Measurements from ENCODE around the gene CDH15.
"Not testable (repeated sequence)": the region's sequence is repeated elsewhere in the genome, so short reads cannot be mapped to it uniquely, and the experiment has no call there.

The CDH15 gene

GRCh38 chr16:89172528-89173173, 1.1 kb downstream of the CDH15 start:
- no peak for DNase-seq (ENCODE audit: low read depth)

GRCh38 chr16:89173174-89173921, 1.8 kb downstream of the CDH15 start:
- DNase-seq (ENCODE audit: low read depth): no peak

- no peak for DNase-seq (ENCODE audit: low read depth)
Observed at GRCh38 chr16:89174055-89174827, 2.7 kb downstream of the CDH15 start.

- DNase-seq (ENCODE audit: low read depth): no peak
Observed at GRCh38 chr16:89174877-89175276, 3.3 kb downstream of the CDH15 start.

- DNase-seq (ENCODE audit: low read depth): no peak
Observed at GRCh38 chr16:89175280-89176146, 4.0 kb downstream of the CDH15 start.

GRCh38 chr16:89176147-89176690, 4.7 kb downstream of the CDH15 start:
- no peak for DNase-seq (ENCODE audit: low read depth)

GRCh38 chr16:89176717-89177116, 5.2 kb downstream of the CDH15 start:
- DNase-seq (ENCODE audit: low read depth): no peak

GRCh38 chr16:89177501-89177900, 6.0 kb downstream of the CDH15 start:
- no peak for DNase-seq (ENCODE audit: low read depth)

- DNase-seq (ENCODE audit: low read depth): no peak
Observed at GRCh38 chr16:89178453-89179147, 7.1 kb downstream of the CDH15 start.

GRCh38 chr16:89179148-89179484, 7.6 kb downstream of the CDH15 start:
- DNase-seq (ENCODE audit: low read depth): no peak

GRCh38 chr16:89179656-89180315, 8.2 kb downstream of the CDH15 start:
- DNase-seq (ENCODE audit: low read depth): no peak

GRCh38 chr16:89183463-89183862, 11.9 kb downstream of the CDH15 start:
- no peak for DNase-seq (ENCODE audit: low read depth)

GRCh38 chr16:89183975-89184676, 12.6 kb downstream of the CDH15 start:
- DNase-seq (ENCODE audit: low read depth): no peak

- DNase-seq (ENCODE audit: low read depth): no peak
Observed at GRCh38 chr16:89184677-89184932, 13.1 kb downstream of the CDH15 start.

- DNase-seq (ENCODE audit: low read depth): no peak
Observed at GRCh38 chr16:89184933-89185794, 13.6 kb downstream of the CDH15 start.

- not testable (repeated sequence) for DNase-seq (ENCODE audit: low read depth)
Observed at GRCh38 chr16:89185887-89186592, 14.5 kb downstream of the CDH15 start.

GRCh38 chr16:89186593-89187031, 15.1 kb downstream of the CDH15 start:
- DNase-seq (ENCODE audit: low read depth): not testable (repeated sequence)

- no peak for DNase-seq (ENCODE audit: low read depth)
Observed at GRCh38 chr16:89187032-89187769, 15.7 kb downstream of the CDH15 start.
